Activated CD8-positive, alpha-beta T cell treated with anti-CD3 and anti-CD28 coated beads, Interleukin-2, amount 10 ng/mL, durations not matched to agents 7 days and 5 days (primary cell): ENCODE results near the gene AATF. TPM values are rescaled to one million over a fixed set of nuclear protein-coding genes. Genes with fewer than 3 reads are reported as not detected.
A peak's percentile ranks its signal among the peaks of the same experiment; 100 is the strongest.

Experiments
- ATAC-seq: fragments of 150-1000 bp; cut with Tn5 transposase; one replicate; pipeline ENCODE4 v1.10.0; 2021; ENCODE audit warnings: moderate library complexity
- CTCF ChIA-PET: fragments of 350-600 bp; sonication (Branson Sonifier 250); formaldehyde crosslinking; loops from one replicate; lab custom pipeline; 2021; ENCODE audit warnings: antibody characterized with exemption; lab: Charles Lee
- POLR2A ChIA-PET: fragments of 350-600 bp; sonication (Branson Sonifier 250); formaldehyde crosslinking; loops from one replicate; lab custom pipeline; 2021; ENCODE audit warnings: antibody characterized with exemption; lab: Charles Lee
- DNase-seq: peaks from one replicate; pipeline ENCODE4 v3.0.0-alpha.2; 2020
- H3K27ac Mint-ChIP-seq: one replicate; pipeline ENCODE4 v1.8.0; 2021; ENCODE audit warnings: mild to moderate bottlenecking, mixed read lengths
- H3K27me3 Mint-ChIP-seq: one replicate; pipeline ENCODE4 v1.8.0; 2021; ENCODE audit warnings: low read depth, mixed read lengths
- H3K36me3 Mint-ChIP-seq: one replicate; pipeline ENCODE4 v1.8.0; 2021; ENCODE audit warnings: low read depth, mixed read lengths
- H3K4me1 Mint-ChIP-seq: one replicate; pipeline ENCODE4 v1.8.0; 2021; ENCODE audit warnings: low read depth, mixed read lengths
- H3K4me3 Mint-ChIP-seq: one replicate; pipeline ENCODE4 v1.8.0; 2021; ENCODE audit warnings: mild to moderate bottlenecking, mixed read lengths
- H3K9me3 Mint-ChIP-seq: one replicate; pipeline ENCODE4 v1.8.0; 2022; ENCODE audit warnings: mixed read lengths; ENCODE audit not compliant: insufficient read depth
- total RNA-seq, 2 experiments: library from RNA; stranded (reverse); gene quantifications; one replicate each; pipeline ENCODE4 v1.2.3, GENCODE V29; 2021

AATF gene
- total RNA-seq, 2 experiments from 2014 or later = 69.8 to 72.9 TPM

DNA sequence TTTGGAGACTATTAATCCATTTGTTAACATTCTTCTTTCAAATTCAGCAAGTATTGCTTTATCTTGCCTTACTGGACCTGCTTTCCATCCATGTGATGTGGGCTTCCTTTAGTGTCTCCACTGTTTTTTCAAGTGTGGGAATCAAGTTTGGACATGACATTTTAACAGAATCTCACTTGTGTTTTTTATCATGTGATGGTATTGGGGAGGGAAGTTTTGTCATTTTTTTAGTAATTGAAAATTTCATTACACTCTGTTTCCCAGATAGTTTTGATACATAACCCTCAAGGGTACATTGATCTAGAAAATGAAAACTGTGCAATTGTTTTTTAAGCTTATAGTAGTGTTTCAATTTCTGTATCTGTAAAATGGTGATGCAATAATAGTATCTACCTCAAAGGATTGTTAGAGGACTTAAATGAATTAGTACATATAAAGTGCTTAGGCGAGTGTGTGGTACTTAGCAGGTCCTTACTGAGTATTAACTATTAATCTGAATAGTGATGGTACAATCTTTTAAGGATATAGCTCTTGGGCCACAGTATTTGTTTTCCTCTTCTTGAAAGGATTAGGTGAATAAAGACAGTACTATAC, 27.3 kb downstream of the AATF start:
- ChIA-PET POLR2A (interaction anchor here (1.6 kb wide), 1 partner anchor 27 kb away, joined by 3 read pairs; the partner anchor contains the start of gene AATF), CTCF (interaction anchor here (1.2 to 1.8 kb wide), 3 partner anchors 9 to 264 kb away, joined by 3 to 6 read pairs (median 5); no protein-coding TSS in a partner anchor)
- ATAC-seq (no peak), DNase-seq (no peak)
- H3K36me3 Mint-ChIP-seq = peaks cover 9% of the 10 kb centered on the region
- no peaks in the 10 kb centered on the region for H3K9me3 Mint-ChIP-seq
- H3K4me1 Mint-ChIP-seq = peaks cover 5% of the 10 kb centered on the region
- no peaks in the 10 kb centered on the region for H3K27me3 Mint-ChIP-seq
- H3K27ac Mint-ChIP-seq = no peak overlapping the region
- H3K4me3 Mint-ChIP-seq = no peak overlapping the region

DNA sequence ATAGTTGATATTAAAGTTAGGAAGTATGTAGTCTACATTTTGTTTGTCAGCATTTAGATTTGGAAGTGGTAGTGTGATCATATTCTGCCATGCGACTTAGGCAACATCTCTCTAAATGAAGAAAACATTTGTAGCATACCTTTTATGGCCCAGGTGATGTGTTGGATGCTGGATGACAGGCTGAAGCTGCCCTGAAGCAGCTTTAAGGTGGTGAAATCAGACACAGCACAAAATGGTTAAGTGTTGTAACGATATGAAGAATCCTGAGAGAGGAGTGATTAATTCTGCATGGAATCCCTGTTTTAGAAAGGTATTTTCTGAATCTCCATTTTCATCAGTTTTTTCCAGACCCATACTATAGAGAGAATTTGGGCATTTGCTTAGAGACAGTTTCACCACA, 28.3 kb downstream of the AATF start:
- H3K27ac Mint-ChIP-seq = no peak overlapping the region
- H3K4me1 Mint-ChIP-seq = peaks cover 5% of the 10 kb centered on the region
- DNase-seq = no peak
- H3K4me3 Mint-ChIP-seq = no peak overlapping the region
- ChIA-PET CTCF (interaction anchor here (1.4 kb wide), 1 partner anchor 71 kb away, joined by 5 read pairs; no protein-coding TSS in a partner anchor), POLR2A (interaction anchor here (1.6 kb wide), 1 partner anchor 28 kb away, joined by 3 read pairs; the partner anchor contains the start of gene AATF)
- H3K9me3 Mint-ChIP-seq = no peaks in the 10 kb centered on the region
- peaks cover 16% of the 10 kb centered on the region for H3K36me3 Mint-ChIP-seq
- no peak for ATAC-seq
- H3K27me3 Mint-ChIP-seq = no peaks in the 10 kb centered on the region

DNA sequence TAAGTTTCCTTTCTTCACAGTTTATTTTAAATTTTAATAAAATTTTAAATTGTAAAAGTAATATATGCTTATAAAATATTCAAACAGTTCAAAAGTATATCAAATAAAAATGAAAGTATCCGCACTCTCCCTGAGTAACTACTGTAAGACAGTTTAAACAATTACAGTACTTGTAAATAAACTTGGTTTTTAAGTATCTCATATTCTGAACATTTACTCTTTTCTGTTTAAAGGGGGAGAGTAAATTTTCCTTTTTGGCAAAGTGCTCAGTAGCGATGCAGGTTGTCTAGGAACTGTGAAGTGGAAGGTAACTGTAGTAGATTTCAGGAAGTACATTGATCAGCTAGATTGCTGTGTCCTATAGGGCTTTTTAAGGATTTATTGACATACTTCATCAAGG, 28.8 kb downstream of the AATF start:
- ChIA-PET CTCF (no interaction called here), POLR2A (no interaction called here)
- Mint-ChIP-seq H3K9me3 (no peaks in the 10 kb centered on the region), H3K27ac (no peak overlapping the region), H3K27me3 (no peaks in the 10 kb centered on the region), H3K4me1 (peaks cover 5% of the 10 kb centered on the region), H3K4me3 (no peak overlapping the region), H3K36me3 (peaks cover 18% of the 10 kb centered on the region)
- ATAC-seq = no peak
- DNase-seq = no peak

DNA sequence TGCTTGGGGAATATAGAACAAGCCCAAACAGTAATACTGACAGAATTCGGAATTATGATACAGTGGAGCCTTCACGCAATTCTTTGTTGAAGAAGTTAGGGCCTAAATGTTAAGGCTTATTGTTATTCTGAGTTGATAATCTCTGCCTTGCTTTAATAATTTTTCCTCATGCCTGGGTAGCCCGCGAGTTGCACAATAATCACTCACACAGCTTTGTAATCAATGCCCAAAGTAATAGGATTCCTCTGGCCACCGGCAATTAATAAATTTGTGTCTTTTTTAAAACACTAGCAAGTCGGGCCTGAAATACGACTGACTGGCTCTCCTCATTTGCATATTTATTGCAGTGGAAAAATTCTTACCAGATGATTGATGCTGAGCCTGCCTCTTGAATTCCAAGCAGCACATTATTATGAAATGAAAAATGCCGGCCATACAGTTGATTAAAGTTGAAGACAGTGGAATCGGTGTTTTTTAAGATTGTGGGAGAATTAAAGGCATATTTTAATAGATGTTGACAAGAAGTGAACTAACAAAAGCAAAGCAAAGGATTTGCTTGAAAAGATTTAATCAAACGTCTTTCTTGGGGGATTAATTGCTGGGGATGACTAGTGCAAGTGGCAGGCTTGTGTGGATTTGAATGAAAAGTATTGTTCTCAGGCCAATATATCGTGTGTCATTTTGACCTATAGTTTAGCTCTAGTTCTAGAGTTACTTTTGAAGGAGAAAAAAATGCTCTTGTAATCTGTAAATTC, 30.2 kb downstream of the AATF start:
- POLR2A ChIA-PET = interaction anchor here (0.7 kb wide), 1 partner anchor 185 kb away, joined by 3 read pairs; no protein-coding TSS in a partner anchor
- CTCF ChIA-PET = no interaction called here
- DNase-seq (no peak), ATAC-seq (no peak)
- H3K27me3 Mint-ChIP-seq = no peaks in the 10 kb centered on the region
- no peaks in the 10 kb centered on the region for H3K4me1 Mint-ChIP-seq
- H3K9me3 Mint-ChIP-seq = no peaks in the 10 kb centered on the region
- H3K36me3 Mint-ChIP-seq = peaks cover 18% of the 10 kb centered on the region
- no peak overlapping the region for H3K27ac Mint-ChIP-seq
- no peak overlapping the region for H3K4me3 Mint-ChIP-seq

DNA sequence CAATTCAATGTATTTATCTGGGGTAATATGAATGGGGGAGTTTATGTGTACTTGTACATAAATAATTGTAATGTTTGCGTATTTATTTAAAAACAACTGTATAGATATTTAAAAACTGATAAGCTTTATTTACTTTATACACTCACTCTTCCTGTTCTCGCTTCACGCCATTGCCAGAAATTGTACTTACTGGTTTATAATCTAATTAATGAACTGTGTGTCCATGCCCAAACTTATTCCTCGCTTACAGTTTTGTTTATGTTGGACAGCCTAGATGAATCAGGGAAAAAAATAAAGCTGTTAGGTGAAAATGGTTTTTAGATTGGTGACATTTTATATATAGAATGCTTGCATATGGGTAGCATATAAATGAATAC, 30.8 kb downstream of the AATF start:
- no peaks in the 10 kb centered on the region for H3K4me1 Mint-ChIP-seq
- ATAC-seq = no peak
- H3K4me3 Mint-ChIP-seq = no peak overlapping the region
- POLR2A ChIA-PET = interaction anchor here (1.1 kb wide), 1 partner anchor 8 kb away, joined by 3 read pairs; no protein-coding TSS in a partner anchor
- no peak overlapping the region for H3K27ac Mint-ChIP-seq
- no peak for DNase-seq
- CTCF ChIA-PET = no interaction called here
- no peaks in the 10 kb centered on the region for H3K27me3 Mint-ChIP-seq
- peaks cover 18% of the 10 kb centered on the region for H3K36me3 Mint-ChIP-seq
- H3K9me3 Mint-ChIP-seq = no peaks in the 10 kb centered on the region

DNA sequence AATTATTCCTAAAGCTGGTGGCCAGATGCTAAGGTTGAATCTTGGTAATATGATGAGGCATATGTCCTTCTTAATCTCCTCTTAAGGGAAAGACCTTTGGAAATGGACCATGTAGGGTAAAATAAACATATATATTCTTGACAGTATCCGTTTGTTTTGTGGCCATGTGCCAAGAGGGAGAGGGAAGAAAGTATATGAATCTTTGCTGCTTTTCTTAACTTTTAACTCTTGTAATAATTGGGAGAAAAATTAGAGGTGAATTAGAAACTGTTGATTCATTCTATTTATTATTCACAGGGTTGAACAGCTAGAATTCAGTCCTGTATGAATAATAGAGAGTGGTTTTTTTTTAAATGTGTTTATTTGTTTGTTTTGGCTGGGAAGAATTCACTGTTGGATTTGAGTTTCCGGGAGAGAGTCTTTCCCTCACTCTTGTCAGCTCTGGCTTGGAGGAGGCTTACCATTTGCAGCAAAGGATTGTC, 31.6 kb downstream of the AATF start:
- Mint-ChIP-seq H3K9me3 (no peaks in the 10 kb centered on the region), H3K4me3 (no peak overlapping the region), H3K27me3 (no peaks in the 10 kb centered on the region), H3K4me1 (no peaks in the 10 kb centered on the region), H3K36me3 (peaks cover 16% of the 10 kb centered on the region), H3K27ac (no peak overlapping the region)
- ChIA-PET POLR2A (interaction anchor here (1.1 kb wide), 1 partner anchor 8 kb away, joined by 3 read pairs; no protein-coding TSS in a partner anchor), CTCF (no interaction called here)
- no peak for ATAC-seq
- no peak for DNase-seq

DNA sequence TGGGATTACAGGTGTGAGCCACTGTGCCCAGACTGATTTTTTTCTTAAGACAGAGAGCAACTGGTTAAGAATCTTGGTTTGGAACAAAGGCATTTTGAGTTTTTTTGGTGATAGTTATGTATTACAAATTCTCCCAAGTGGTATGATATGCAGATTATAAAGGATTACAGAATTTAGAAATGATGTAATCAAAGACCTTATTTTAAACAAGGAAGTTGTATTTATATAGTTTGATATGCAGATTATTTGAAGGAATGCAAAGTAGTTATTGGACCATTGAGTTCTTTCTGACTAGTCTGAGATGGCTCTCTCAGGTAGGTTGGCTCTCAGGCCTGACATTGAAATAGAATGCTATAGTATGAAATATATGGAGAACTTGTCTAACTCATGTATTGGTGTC, 34.9 kb downstream of the AATF start:
- no peaks in the 10 kb centered on the region for H3K9me3 Mint-ChIP-seq
- no peaks in the 10 kb centered on the region for H3K27me3 Mint-ChIP-seq
- H3K4me3 Mint-ChIP-seq = no peak overlapping the region
- ChIA-PET POLR2A (no interaction called here), CTCF (no interaction called here)
- no peaks in the 10 kb centered on the region for H3K4me1 Mint-ChIP-seq
- no peak overlapping the region for H3K27ac Mint-ChIP-seq
- peaks cover 24% of the 10 kb centered on the region for H3K36me3 Mint-ChIP-seq
- ATAC-seq (no peak), DNase-seq (no peak)

DNA sequence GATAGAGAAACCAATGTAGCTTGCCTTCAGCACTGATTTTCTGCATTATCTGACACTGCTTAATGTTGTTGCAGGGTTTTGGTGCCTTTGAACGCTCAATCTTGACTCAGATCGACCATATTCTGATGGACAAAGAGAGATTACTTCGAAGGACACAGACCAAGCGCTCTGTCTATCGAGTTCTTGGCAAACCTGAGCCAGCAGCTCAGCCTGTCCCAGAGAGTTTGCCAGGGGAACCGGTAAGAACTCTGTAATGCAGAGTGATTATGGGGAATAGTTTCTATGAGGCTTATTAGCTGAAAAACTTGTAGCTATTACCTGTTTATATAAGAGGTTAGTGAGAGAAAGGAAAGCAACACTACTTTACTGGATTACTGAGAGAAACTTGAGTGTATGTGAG, 40.4 kb downstream of the AATF start:
- no peak overlapping the region for H3K27ac Mint-ChIP-seq
- H3K4me3 Mint-ChIP-seq = no peak overlapping the region
- ATAC-seq (no peak), DNase-seq (no peak)
- H3K36me3 Mint-ChIP-seq = peaks cover 40% of the 10 kb centered on the region
- no peaks in the 10 kb centered on the region for H3K4me1 Mint-ChIP-seq
- no peaks in the 10 kb centered on the region for H3K27me3 Mint-ChIP-seq
- H3K9me3 Mint-ChIP-seq = no peaks in the 10 kb centered on the region
- POLR2A ChIA-PET = no interaction called here
- CTCF ChIA-PET = interaction anchor here (1.2 to 1.7 kb wide), 2 partner anchors 59 to 360 kb away, joined by 3 read pairs; no protein-coding TSS in a partner anchor

DNA sequence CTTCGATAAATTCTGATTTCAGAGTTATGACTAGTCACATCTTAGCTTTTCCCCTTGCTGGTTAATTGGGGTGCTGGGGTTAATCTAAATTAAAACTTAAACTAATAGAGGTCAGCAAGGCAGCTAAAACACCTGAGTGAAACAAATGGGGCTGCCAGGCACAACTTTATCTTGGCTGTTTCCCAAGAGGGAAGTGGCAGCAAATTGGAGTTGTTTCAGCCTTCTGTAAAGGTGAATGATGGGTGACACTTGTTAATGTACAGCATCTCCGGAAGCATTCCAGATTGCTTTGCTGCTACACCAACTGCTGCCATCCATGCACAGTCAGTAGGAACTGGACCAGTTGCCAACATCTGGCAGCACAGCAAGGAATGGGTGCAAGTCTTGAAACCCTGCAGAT, 43.9 kb downstream of the AATF start:
- CTCF ChIA-PET = interaction anchor here (1.1 to 1.5 kb wide), 2 partner anchors 10 to 247 kb away, joined by 3 to 5 read pairs; no protein-coding TSS in a partner anchor
- DNase-seq = no peak
- H3K27ac Mint-ChIP-seq = no peak overlapping the region
- no peaks in the 10 kb centered on the region for H3K4me1 Mint-ChIP-seq
- H3K4me3 Mint-ChIP-seq = no peak overlapping the region
- H3K27me3 Mint-ChIP-seq = no peaks in the 10 kb centered on the region
- POLR2A ChIA-PET = no interaction called here
- no peaks in the 10 kb centered on the region for H3K9me3 Mint-ChIP-seq
- H3K36me3 Mint-ChIP-seq = peaks cover 62% of the 10 kb centered on the region
- no peak for ATAC-seq

DNA sequence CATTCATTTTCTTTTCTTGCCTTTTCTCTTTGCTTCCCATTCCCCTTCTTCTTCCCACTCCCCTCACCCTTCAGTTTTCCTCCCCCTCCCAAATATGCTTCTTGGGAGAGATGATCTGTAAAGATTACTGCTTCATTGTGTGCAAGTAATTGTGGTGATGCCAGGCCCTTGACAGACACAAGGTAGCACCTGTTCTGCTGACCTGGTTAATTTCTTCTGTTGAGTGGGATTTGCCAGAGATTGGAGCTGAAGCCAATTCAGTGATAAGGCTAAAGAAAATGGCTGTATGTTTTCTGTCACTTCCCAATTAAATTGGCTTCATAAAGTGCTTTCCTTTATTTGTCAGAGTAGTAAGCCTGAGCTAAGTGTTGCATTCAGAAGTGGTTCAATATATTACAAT, 44.5 kb downstream of the AATF start:
- Mint-ChIP-seq H3K4me3 (no peak overlapping the region), H3K36me3 (peaks cover 67% of the 10 kb centered on the region), H3K27me3 (no peaks in the 10 kb centered on the region), H3K4me1 (no peaks in the 10 kb centered on the region), H3K9me3 (no peaks in the 10 kb centered on the region), H3K27ac (no peak overlapping the region)
- POLR2A ChIA-PET = no interaction called here
- DNase-seq (no peak), ATAC-seq (no peak)
- CTCF ChIA-PET = interaction anchor here (1.0 to 1.8 kb wide), 4 partner anchors 10 to 247 kb away, joined by 3 to 5 read pairs (median 4); partner anchors contain the start of gene AATF

DNA sequence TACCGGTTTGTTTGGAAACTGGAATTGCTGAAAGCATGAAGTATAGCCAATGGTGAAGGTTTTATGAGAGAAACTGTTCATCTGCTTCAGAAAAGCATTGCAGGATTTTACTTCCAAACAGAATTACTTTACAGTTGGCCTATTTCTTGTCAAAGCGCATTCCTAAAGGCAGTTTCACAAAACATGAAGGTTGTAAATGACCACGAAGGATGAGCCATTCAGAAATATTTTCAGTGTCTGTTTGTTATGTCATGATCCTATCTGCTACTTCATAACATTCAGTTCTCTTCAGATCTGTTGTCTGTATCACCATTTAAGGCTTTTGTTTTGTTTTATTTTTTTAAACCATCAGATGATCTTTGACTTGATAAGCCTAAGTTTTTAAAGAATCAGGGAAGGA, 45.7 kb downstream of the AATF start:
- ATAC-seq (no peak), DNase-seq (no peak)
- no peaks in the 10 kb centered on the region for H3K27me3 Mint-ChIP-seq
- H3K4me1 Mint-ChIP-seq = peaks cover 2% of the 10 kb centered on the region
- CTCF ChIA-PET = interaction anchor here (1.0 to 1.8 kb wide), 3 partner anchors 45 to 245 kb away, joined by 3 to 5 read pairs (median 4); partner anchors contain the start of gene AATF
- POLR2A ChIA-PET = no interaction called here
- peaks cover 65% of the 10 kb centered on the region for H3K36me3 Mint-ChIP-seq
- H3K9me3 Mint-ChIP-seq = peaks cover under 1% of the 10 kb centered on the region
- H3K27ac Mint-ChIP-seq = no peak overlapping the region
- no peak overlapping the region for H3K4me3 Mint-ChIP-seq

DNA sequence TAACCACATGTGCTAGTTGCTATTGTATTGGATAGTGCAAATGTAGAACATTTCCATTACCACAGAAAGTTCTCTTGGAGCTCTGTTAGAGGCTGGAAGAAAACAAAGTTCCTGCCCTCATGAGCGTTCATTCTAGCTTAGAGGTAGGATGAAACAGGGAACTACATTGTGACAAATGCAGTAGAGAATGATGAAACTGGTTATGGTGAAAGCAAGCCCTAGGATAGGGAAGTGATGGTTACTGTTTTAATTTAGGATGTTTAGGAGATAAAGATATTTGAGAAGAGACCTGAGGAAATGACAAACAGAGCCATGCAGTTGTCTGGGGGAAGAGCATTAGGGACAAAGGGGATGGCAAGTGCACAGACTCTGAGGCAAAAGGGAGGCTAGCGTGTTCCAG, 50.7 kb downstream of the AATF start:
- ChIA-PET CTCF (no interaction called here), POLR2A (no interaction called here)
- Mint-ChIP-seq H3K27ac (peak overlapping the region; percentile 28), H3K9me3 (peaks cover 12% of the 10 kb centered on the region), H3K27me3 (no peaks in the 10 kb centered on the region), H3K4me3 (no peak overlapping the region), H3K4me1 (peaks cover 7% of the 10 kb centered on the region), H3K36me3 (peaks cover 73% of the 10 kb centered on the region)
- ATAC-seq (no peak), DNase-seq (no peak)
